ENCODE results near the gene MAPKAP1. TPM values are rescaled to one million over a fixed set of nuclear protein-coding genes. Genes with fewer than 3 reads are reported as not detected.
A peak's percentile ranks its signal among the peaks of the same experiment; 100 is the strongest.

The MAPKAP1 gene
- total RNA-seq, 2 experiments from 2014 or later: 51.6 to 61.9 TPM

DNA sequence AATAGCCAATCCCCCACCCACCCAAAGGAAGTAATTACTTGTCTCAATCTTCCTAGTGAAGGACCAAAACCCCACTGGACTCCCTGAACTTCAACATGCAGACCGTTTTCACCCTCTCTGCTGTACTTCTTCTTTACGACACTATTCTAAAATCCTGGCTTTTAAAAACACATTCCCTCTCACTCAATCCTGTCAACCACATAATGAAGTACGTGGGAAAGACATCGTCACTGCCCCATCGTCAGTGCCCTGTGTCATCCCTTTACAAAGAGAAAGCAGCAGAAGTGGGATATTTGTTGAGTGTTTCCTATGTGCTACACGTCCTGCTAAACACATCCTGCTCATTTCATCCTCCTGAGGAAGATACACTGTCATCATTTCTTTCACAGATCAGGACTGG is 54.2 kb downstream of the MAPKAP1 start:
- ATAC-seq (no peak), DNase-seq (no peak)
- Mint-ChIP-seq H3K4me3 (no peak overlapping the region), H3K4me1 (peaks cover 48% of the 10 kb centered on the region), H3K9me3 (ENCODE audit: low read depth) (no peaks in the 10 kb centered on the region), H3K27me3 (no peaks in the 10 kb centered on the region), H3K27ac (no peak overlapping the region), H3K36me3 (ENCODE audit: low read depth) (peaks cover 26% of the 10 kb centered on the region)
- CTCF ChIA-PET: no interaction called here
- intact Hi-C loops (cut with DNase I, micrococcal nuclease): loop anchor here in 1 of 2 experiments (5.0 kb wide), 2 partner anchors 50 to 130 kb away; no protein-coding TSS in a partner anchor
- POLR2A ChIA-PET: no interaction called here

DNA sequence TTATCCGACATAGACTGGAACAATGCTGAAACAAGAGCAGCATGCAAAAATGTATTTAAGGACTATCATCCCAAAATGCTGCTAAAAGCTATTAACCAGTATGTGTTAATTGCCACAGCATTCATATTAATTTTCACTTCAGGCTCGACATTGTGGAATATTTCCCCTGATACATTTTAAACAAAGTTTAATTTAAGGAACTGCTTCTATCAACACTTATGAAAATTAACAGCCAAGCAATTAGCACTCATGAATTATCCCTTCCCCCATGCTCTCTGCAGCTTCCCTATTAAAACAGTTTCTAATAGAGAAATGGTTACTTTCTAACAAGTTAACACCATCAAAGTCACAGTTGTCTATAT is 54.8 kb downstream of the MAPKAP1 start:
- no peak for DNase-seq
- H3K27me3 Mint-ChIP-seq: no peaks in the 10 kb centered on the region
- ChIA-PET POLR2A (no interaction called here), CTCF (interaction anchor here (0.8 kb wide), 1 partner anchor 128 kb away, joined by 3 read pairs; no protein-coding TSS in a partner anchor)
- peaks cover 53% of the 10 kb centered on the region for H3K4me1 Mint-ChIP-seq
- no peak overlapping the region for H3K4me3 Mint-ChIP-seq
- H3K27ac Mint-ChIP-seq: no peak overlapping the region
- intact Hi-C loops (cut with DNase I, micrococcal nuclease): loop anchor here in 1 of 2 experiments (5.0 kb wide), 2 partner anchors 50 to 130 kb away; no protein-coding TSS in a partner anchor
- ATAC-seq: no peak
- peaks cover 23% of the 10 kb centered on the region for H3K36me3 Mint-ChIP-seq (ENCODE audit: low read depth)
- H3K9me3 Mint-ChIP-seq (ENCODE audit: low read depth): no peaks in the 10 kb centered on the region

DNA sequence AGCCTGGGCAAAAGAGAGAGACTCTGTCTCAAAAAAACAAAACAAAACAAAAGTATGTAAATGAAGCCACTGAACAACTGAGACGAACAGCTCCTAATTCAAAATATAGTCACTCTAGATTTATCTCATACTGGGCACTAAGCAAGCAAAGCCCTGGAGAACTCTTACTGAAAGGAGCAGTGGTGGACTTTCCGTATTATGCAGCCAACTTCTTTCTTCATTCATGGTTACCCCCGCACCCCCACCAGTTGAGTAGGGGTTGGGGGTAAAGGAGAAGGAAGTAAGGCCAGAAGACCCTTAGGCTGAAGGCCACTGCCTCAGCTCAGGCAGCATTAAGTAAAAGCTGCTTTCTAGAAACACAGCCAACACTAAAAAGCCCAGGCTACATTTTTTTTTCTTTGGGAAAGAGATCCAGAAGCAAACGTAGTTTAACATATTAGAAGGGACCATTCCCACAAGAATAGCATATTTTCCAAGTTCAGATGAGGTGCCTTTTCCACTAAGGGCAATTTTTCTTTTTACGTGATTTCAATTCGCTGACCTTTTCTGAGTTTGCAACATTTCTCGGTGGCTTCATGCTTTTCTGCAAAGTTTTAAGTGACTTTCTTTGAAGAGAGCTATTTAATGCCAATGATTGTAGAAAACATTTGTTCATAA is 55.3 kb downstream of the MAPKAP1 start:
- ChIA-PET POLR2A (interaction anchor here (1.6 kb wide), 1 partner anchor 130 kb away, joined by 4 read pairs; no protein-coding TSS in a partner anchor), CTCF (interaction anchor here (0.8 kb wide), 1 partner anchor 127 kb away, joined by 3 read pairs; no protein-coding TSS in a partner anchor)
- H3K36me3 Mint-ChIP-seq (ENCODE audit: low read depth): peaks cover 21% of the 10 kb centered on the region
- no peaks in the 10 kb centered on the region for H3K9me3 Mint-ChIP-seq (ENCODE audit: low read depth)
- DNase-seq: no peak
- no peak for ATAC-seq
- peaks cover 58% of the 10 kb centered on the region for H3K4me1 Mint-ChIP-seq
- no peak overlapping the region for H3K27ac Mint-ChIP-seq
- H3K4me3 Mint-ChIP-seq: no peak overlapping the region
- intact Hi-C loops (cut with DNase I, micrococcal nuclease): loop anchor here in 1 of 2 experiments (5.0 kb wide), 2 partner anchors 51 to 129 kb away; no protein-coding TSS in a partner anchor
- H3K27me3 Mint-ChIP-seq: no peaks in the 10 kb centered on the region

DNA sequence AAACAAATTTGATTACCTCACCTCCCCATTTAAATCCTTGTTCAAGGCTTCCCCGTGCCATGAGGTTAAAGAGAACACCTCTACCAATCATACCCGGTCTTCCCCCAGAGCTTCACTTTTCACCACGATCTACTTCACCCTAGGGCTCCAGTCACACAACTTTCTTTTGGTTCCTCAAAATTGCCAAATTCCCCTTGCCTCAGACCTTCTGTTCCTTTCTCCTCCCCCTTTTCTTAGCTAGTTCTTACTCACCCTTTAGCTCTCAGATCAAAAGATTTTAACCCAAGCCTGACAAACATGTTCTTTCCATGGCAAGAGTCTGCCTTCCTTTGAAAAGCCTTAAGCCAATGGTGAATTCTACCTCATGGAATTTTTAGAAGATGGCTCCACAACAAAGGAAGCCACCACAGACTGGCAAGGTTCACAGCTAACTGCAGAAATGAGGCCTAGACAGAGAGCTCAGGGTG is 56.7 kb downstream of the MAPKAP1 start:
- H3K4me3 Mint-ChIP-seq: peak overlapping the region; percentile 55
- H3K4me1 Mint-ChIP-seq: peaks cover 71% of the 10 kb centered on the region
- ATAC-seq (peak; percentile 89), DNase-seq (peak; percentile 39)
- intact Hi-C loops (cut with DNase I, micrococcal nuclease): loop anchor here (1.0 to 5.0 kb wide), 8 partner anchors 10 to 129 kb away; no protein-coding TSS in a partner anchor
- no peaks in the 10 kb centered on the region for H3K9me3 Mint-ChIP-seq (ENCODE audit: low read depth)
- ChIA-PET CTCF (interaction anchor here (0.6 to 1.5 kb wide), 9 partner anchors 14 to 309 kb away, joined by 3 to 5 read pairs (median 3); no protein-coding TSS in a partner anchor), POLR2A (interaction anchor here (0.5 to 1.6 kb wide), 5 partner anchors 11 to 128 kb away, joined by 3 to 5 read pairs (median 4); partner anchors contain the start of gene MAPKAP1)
- H3K36me3 Mint-ChIP-seq (ENCODE audit: low read depth): peaks cover 21% of the 10 kb centered on the region
- H3K27me3 Mint-ChIP-seq: no peaks in the 10 kb centered on the region
- peak overlapping the region; percentile 87 for H3K27ac Mint-ChIP-seq

DNA sequence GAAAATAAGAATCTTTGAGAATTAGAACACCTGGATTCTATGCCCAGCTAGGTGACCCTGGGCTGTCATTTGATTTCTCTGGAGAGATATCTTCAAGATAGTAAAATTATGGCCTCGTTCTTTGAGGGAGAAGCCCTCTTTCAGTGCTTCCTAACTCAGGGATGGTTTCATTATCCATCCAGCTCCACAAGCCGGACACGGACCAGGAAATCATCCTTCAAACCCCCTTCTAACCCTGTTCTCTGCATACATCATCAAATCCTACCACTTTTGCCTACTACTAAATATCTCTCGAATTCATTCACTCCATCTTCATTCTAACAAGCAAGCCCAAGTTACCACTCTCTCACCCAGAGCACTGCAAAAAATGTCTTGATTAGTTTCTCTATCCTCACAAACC is 57.2 kb downstream of the MAPKAP1 start:
- Mint-ChIP-seq H3K4me3 (peak overlapping the region; percentile 55), H3K9me3 (ENCODE audit: low read depth) (no peaks in the 10 kb centered on the region), H3K4me1 (peaks cover 76% of the 10 kb centered on the region), H3K27ac (peak overlapping the region; percentile 87), H3K36me3 (ENCODE audit: low read depth) (peaks cover 22% of the 10 kb centered on the region), H3K27me3 (no peaks in the 10 kb centered on the region)
- ChIA-PET CTCF (interaction anchor here (0.7 to 1.5 kb wide), 7 partner anchors 13 to 308 kb away, joined by 3 to 5 read pairs (median 3); no protein-coding TSS in a partner anchor), POLR2A (interaction anchor here (0.5 to 1.1 kb wide), 3 partner anchors 17 to 57 kb away, joined by 3 to 5 read pairs (median 5); partner anchors contain the start of gene MAPKAP1)
- ATAC-seq: peak; percentile 7
- DNase-seq: no peak
- intact Hi-C loops (cut with DNase I, micrococcal nuclease): loop anchor here (1.0 to 5.0 kb wide), 9 partner anchors 10 to 129 kb away; partner anchors contain the start of gene PBX3 (in 1 of the 2)

DNA sequence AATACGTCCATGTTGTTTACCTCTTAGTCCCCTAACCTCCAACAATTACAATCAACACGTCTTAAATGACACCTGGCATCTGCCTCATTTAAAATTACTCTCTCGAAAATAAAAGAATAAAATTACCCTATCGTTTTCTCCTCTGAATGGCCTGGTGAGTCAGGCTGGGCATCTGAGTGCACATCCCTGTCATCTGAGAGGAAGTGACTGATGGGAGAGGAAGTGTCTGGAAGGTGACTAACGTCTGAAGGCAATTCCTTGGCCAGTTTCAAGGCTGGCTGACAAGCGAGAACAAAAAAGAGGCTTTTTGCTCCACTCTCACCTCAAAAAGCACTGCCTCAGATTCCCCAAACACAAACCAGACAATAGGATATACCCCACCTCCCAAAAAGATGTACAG is 57.7 kb downstream of the MAPKAP1 start:
- CTCF ChIA-PET: interaction anchor here (0.8 to 1.5 kb wide), 3 partner anchors 13 to 23 kb away, joined by 3 to 5 read pairs (median 4); no protein-coding TSS in a partner anchor
- peak; percentile 36 for DNase-seq
- peaks cover 80% of the 10 kb centered on the region for H3K4me1 Mint-ChIP-seq
- no peaks in the 10 kb centered on the region for H3K27me3 Mint-ChIP-seq
- no peaks in the 10 kb centered on the region for H3K9me3 Mint-ChIP-seq (ENCODE audit: low read depth)
- peak; percentile 63 for ATAC-seq
- H3K4me3 Mint-ChIP-seq: no peak overlapping the region
- intact Hi-C loops (cut with DNase I, micrococcal nuclease): loop anchor here in 1 of 2 experiments (5.0 kb wide), 1 partner anchor 98 kb away; the partner anchor contains the start of gene PBX3
- POLR2A ChIA-PET: no interaction called here
- H3K27ac Mint-ChIP-seq: peak overlapping the region; percentile 13
- peaks cover 23% of the 10 kb centered on the region for H3K36me3 Mint-ChIP-seq (ENCODE audit: low read depth)

DNA sequence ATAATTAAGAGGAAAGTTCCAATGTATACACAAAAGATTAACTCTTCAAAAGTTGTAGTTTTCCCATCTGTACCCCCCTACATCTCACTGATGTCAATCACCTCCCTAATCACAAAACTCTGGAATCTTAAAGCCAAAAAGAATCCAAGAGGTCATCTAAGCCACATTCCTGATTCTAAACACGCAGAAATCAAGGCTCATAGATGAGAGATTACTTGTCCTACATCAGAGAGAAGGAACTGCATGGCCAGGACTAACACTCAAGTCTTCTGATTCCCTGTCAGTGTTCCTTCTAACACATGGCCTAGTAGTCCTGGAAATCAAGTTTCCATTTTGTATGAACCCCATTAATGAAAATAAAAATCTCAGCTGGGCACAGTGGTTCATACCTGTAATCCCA is 58.7 kb downstream of the MAPKAP1 start:
- Mint-ChIP-seq H3K4me3 (no peak overlapping the region), H3K36me3 (ENCODE audit: low read depth) (peaks cover 20% of the 10 kb centered on the region), H3K27ac (no peak overlapping the region), H3K4me1 (peaks cover 74% of the 10 kb centered on the region), H3K9me3 (ENCODE audit: low read depth) (no peaks in the 10 kb centered on the region), H3K27me3 (no peaks in the 10 kb centered on the region)
- intact Hi-C loops (cut with DNase I, micrococcal nuclease): loop anchor here in 1 of 2 experiments (5.0 kb wide), 1 partner anchor 99 kb away; the partner anchor contains the start of gene PBX3
- ChIA-PET POLR2A (no interaction called here), CTCF (no interaction called here)
- ATAC-seq: no peak
- no peak for DNase-seq

DNA sequence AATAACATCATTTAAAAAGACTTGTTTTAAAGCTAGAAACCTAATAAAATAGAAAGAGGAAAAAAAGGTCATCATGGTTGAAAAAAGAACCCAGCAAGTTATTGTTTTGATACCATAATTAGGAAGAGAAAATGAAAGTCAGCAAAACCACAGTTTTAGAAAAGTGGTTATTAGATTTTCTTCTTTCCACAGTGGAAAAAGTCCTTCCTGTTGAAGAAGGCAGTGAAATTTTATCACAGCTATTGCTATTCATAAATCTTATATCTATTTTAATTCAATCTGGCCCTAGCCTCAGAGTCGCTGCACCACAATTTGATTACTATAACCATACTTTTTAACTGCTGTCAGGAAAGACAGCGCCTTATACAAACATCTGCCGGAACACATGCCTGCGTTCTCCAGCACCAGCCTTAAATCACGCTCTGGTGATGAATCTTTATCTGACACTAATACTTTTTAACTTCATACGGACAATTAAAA is 60.3 kb downstream of the MAPKAP1 start:
- Mint-ChIP-seq H3K4me3 (peak overlapping the region; percentile 45), H3K36me3 (ENCODE audit: low read depth) (peaks cover 15% of the 10 kb centered on the region), H3K9me3 (ENCODE audit: low read depth) (no peaks in the 10 kb centered on the region), H3K4me1 (peaks cover 66% of the 10 kb centered on the region), H3K27me3 (no peaks in the 10 kb centered on the region), H3K27ac (peak overlapping the region; percentile 74)
- DNase-seq (no peak), ATAC-seq (no peak)
- POLR2A ChIA-PET: no interaction called here
- intact Hi-C loops (cut with DNase I, micrococcal nuclease): loop anchor here (1.0 to 5.0 kb wide), 3 partner anchors 14 to 101 kb away; partner anchors contain the start of gene PBX3 (in 1 of the 2)
- CTCF ChIA-PET: interaction anchor here (1.2 to 1.9 kb wide), 3 partner anchors 11 to 133 kb away, joined by 4 to 5 read pairs (median 5); no protein-coding TSS in a partner anchor

DNA sequence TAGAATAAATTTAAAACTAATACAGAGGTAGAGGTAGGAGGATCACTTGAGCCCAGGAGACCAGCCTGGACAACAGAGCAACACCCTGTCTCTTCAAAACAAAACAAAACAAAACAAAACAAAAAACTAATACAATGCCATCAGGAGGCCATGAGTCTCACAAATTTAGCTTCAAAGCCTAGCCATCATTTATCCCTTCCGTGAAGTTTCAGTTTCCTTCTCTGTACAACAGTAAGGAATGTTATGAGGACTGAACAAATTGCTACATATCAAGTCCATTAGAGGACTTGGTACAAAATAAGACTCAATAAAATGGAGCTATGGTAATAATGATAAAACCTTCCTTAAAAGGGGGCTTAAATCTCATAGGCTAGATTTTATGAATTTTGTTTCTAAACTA is 60.8 kb downstream of the MAPKAP1 start:
- H3K4me3 Mint-ChIP-seq: peak overlapping the region; percentile 40
- ATAC-seq: no peak
- intact Hi-C loops (cut with DNase I, micrococcal nuclease): loop anchor here (1.0 to 5.0 kb wide), 3 partner anchors 14 to 101 kb away; partner anchors contain the start of gene PBX3 (in 1 of the 2)
- peaks cover 15% of the 10 kb centered on the region for H3K36me3 Mint-ChIP-seq (ENCODE audit: low read depth)
- POLR2A ChIA-PET: no interaction called here
- no peak for DNase-seq
- peaks cover 69% of the 10 kb centered on the region for H3K4me1 Mint-ChIP-seq
- H3K27me3 Mint-ChIP-seq: no peaks in the 10 kb centered on the region
- CTCF ChIA-PET: interaction anchor here (1.2 to 1.9 kb wide), 3 partner anchors 11 to 133 kb away, joined by 4 to 5 read pairs (median 5); no protein-coding TSS in a partner anchor
- no peaks in the 10 kb centered on the region for H3K9me3 Mint-ChIP-seq (ENCODE audit: low read depth)
- H3K27ac Mint-ChIP-seq: peak overlapping the region; percentile 74

DNA sequence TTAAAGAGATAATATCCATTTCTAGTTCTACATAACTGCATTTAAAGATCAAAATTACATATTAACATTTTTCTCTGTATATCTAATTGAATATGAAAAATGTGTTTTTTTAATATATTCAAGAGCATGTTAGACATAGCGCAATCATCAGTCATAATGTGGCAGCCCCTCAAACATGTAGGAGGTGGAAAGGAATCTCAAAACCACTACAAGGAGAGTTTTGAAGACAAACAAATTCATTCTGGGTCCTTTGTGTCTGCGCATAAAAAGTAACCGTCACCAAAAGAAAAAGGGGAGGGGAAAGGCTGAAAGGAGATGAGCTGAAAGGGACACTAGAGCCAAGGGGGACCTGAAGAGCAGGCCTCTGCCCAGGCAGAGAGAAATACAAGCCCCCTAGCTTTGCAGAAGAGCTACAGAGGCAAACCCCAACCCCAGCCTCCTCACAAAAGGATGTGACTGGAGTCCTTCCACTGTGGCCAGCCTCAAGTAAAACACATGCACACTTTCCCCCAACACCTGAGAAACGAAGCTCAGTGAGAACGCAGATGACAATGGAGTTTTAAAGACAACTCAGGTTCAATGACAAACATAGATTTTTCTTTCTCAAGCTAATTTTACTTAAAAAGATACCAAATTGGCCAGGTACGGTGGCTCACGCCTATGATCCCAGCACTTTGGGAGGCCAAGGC is 62.0 kb downstream of the MAPKAP1 start:
- Mint-ChIP-seq H3K27me3 (no peaks in the 10 kb centered on the region), H3K4me3 (no peak overlapping the region), H3K9me3 (ENCODE audit: low read depth) (no peaks in the 10 kb centered on the region), H3K27ac (no peak overlapping the region), H3K36me3 (ENCODE audit: low read depth) (peaks cover 14% of the 10 kb centered on the region), H3K4me1 (peaks cover 56% of the 10 kb centered on the region)
- CTCF ChIA-PET: interaction anchor here (0.7 to 1.9 kb wide), 2 partner anchors 12 to 23 kb away, joined by 3 to 5 read pairs; no protein-coding TSS in a partner anchor
- intact Hi-C loops (cut with DNase I, micrococcal nuclease): loop anchor here in 1 of 2 experiments (5.0 kb wide), 1 partner anchor 102 kb away; the partner anchor contains the start of gene PBX3
- POLR2A ChIA-PET: no interaction called here
- DNase-seq (no peak), ATAC-seq (peak; percentile 18)

DNA sequence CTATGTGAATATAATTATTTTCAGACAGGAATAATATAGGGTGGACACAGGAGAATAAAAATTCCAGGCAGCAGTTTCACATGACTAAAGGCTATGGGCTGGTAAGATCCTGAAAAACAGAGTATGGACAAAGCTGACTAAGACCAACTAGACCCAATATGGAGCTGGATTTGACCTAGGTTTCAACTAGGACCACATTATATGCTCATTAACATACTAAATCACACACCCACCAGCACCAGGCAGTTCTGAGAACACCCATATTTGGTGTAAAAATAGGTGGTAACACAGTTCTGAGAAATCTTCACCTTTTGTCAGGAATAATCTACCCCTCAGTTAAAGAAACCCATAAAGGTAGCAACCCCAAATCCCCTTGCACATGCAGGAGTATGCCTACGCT is 64.7 kb downstream of the MAPKAP1 start:
- H3K36me3 Mint-ChIP-seq (ENCODE audit: low read depth): peaks cover 6% of the 10 kb centered on the region
- intact Hi-C loops (cut with DNase I, micrococcal nuclease): no loop called here
- no peak for ATAC-seq
- no peak for DNase-seq
- H3K27ac Mint-ChIP-seq: no peak overlapping the region
- CTCF ChIA-PET: interaction anchor here (1.4 kb wide), 1 partner anchor 10 kb away, joined by 6 read pairs; no protein-coding TSS in a partner anchor
- POLR2A ChIA-PET: no interaction called here
- no peak overlapping the region for H3K4me3 Mint-ChIP-seq
- no peaks in the 10 kb centered on the region for H3K9me3 Mint-ChIP-seq (ENCODE audit: low read depth)
- H3K4me1 Mint-ChIP-seq: peaks cover 34% of the 10 kb centered on the region
- no peaks in the 10 kb centered on the region for H3K27me3 Mint-ChIP-seq

Data from activated CD4-positive, alpha-beta T cell treated with anti-CD3 and anti-CD28 coated beads for 36 hours (primary cell).